Activated naive CD8-positive, alpha-beta T cell treated with anti-CD3 and anti-CD28 coated beads, Interleukin-2, amount 50 U/mL, for 24 hours (primary cell): ENCODE results near the gene RDH14.

Source experiments
- ATAC-seq: fragments of 150-1000 bp; cut with Tn5 transposase; one replicate; pipeline ENCODE4 v1.10.0; 2021
- DNase-seq: peaks from one replicate; pipeline ENCODE4 v3.0.0; 2021
- H3K27ac Mint-ChIP-seq: one replicate; pipeline ENCODE4 v1.8.0; 2021; ENCODE audit warnings: mild to moderate bottlenecking, mixed read lengths
- H3K27me3 Mint-ChIP-seq: one replicate; pipeline ENCODE4 v1.8.0; 2021; ENCODE audit warnings: mixed read lengths
- H3K36me3 Mint-ChIP-seq: one replicate; pipeline ENCODE4 v1.8.0; 2021; ENCODE audit warnings: low read depth, mixed read lengths
- H3K4me1 Mint-ChIP-seq: one replicate; pipeline ENCODE4 v1.8.0; 2021; ENCODE audit warnings: mixed read lengths
- H3K4me3 Mint-ChIP-seq: one replicate; pipeline ENCODE4 v1.8.0; 2021; ENCODE audit warnings: mild to moderate bottlenecking, moderate library complexity, mixed read lengths
- H3K9me3 Mint-ChIP-seq: one replicate; pipeline ENCODE4 v1.8.0; 2021; ENCODE audit warnings: mixed read lengths

Gene RDH14

GRCh38 chr2:18560031-18560796 lies at the start of gene RDH14:
Gene RDH14, minus strand, starts transcription at chr2:18560653. Its CDS starts 81 bp downstream, at chr2:18560572.
- Mint-ChIP-seq H3K27ac (peak within 1 kb of the TSS; percentile 93), H3K9me3 (peaks cover 6% of the 10 kb centered on the region), H3K4me3 (peak within 1 kb of the TSS; percentile 87), H3K36me3 (peaks cover 38% of the 10 kb centered on the region), H3K4me1 (peaks cover 41% of the 10 kb centered on the region), H3K27me3 (no peaks in the 10 kb centered on the region)
- peak; percentile 95 for ATAC-seq
- DNase-seq, result peak; percentile 90

GRCh38 chr2:18610090-18610489 lies 49.6 kb upstream of the RDH14 start:
- H3K4me3 Mint-ChIP-seq, result no peak overlapping the region
- no peak overlapping the region for H3K27ac Mint-ChIP-seq
- DNase-seq, result no peak
- H3K36me3 Mint-ChIP-seq, result no peaks in the 10 kb centered on the region
- peaks cover 7% of the 10 kb centered on the region for H3K4me1 Mint-ChIP-seq
- no peaks in the 10 kb centered on the region for H3K27me3 Mint-ChIP-seq
- no peaks in the 10 kb centered on the region for H3K9me3 Mint-ChIP-seq
- no peak for ATAC-seq

- H3K4me1 Mint-ChIP-seq, result peaks cover 7% of the 10 kb centered on the region
- no peak overlapping the region for H3K27ac Mint-ChIP-seq
Measured at GRCh38 chr2:18605115-18605514, 44.7 kb upstream of the RDH14 start.

GRCh38 chr2:18604531-18604885 lies 44.1 kb upstream of the RDH14 start:
- Mint-ChIP-seq H3K9me3 (no peaks in the 10 kb centered on the region), H3K4me3 (no peak overlapping the region), H3K36me3 (no peaks in the 10 kb centered on the region), H3K27ac (no peak overlapping the region), H3K4me1 (peaks cover 7% of the 10 kb centered on the region), H3K27me3 (no peaks in the 10 kb centered on the region)
- ATAC-seq, result no peak
- DNase-seq, result no peak

More at GRCh38 chr2:18605115-18605514, 44.7 kb upstream of the RDH14 start:
- DNase-seq (no peak), ATAC-seq (peak; percentile 68)
- Mint-ChIP-seq H3K9me3 (no peaks in the 10 kb centered on the region), H3K36me3 (no peaks in the 10 kb centered on the region), H3K27me3 (no peaks in the 10 kb centered on the region), H3K4me3 (no peak overlapping the region)

GRCh38 chr2:18603854-18604530 lies 43.5 kb upstream of the RDH14 start:
- no peaks in the 10 kb centered on the region for H3K36me3 Mint-ChIP-seq
- ATAC-seq (no peak), DNase-seq (no peak)
- H3K4me1 Mint-ChIP-seq, result peaks cover 7% of the 10 kb centered on the region
- H3K27ac Mint-ChIP-seq, result no peak overlapping the region
- H3K9me3 Mint-ChIP-seq, result no peaks in the 10 kb centered on the region
- no peak overlapping the region for H3K4me3 Mint-ChIP-seq
- H3K27me3 Mint-ChIP-seq, result no peaks in the 10 kb centered on the region

GRCh38 chr2:18602298-18602697 lies 41.8 kb upstream of the RDH14 start:
- no peak for ATAC-seq
- Mint-ChIP-seq H3K4me3 (no peak overlapping the region), H3K27me3 (no peaks in the 10 kb centered on the region), H3K27ac (no peak overlapping the region), H3K4me1 (peaks cover 7% of the 10 kb centered on the region), H3K9me3 (no peaks in the 10 kb centered on the region), H3K36me3 (no peaks in the 10 kb centered on the region)
- no peak for DNase-seq

GRCh38 chr2:18600255-18600613 lies 39.8 kb upstream of the RDH14 start:
- ATAC-seq (no peak), DNase-seq (no peak)
- H3K9me3 Mint-ChIP-seq, result peaks cover 4% of the 10 kb centered on the region
- peaks cover 1% of the 10 kb centered on the region for H3K4me1 Mint-ChIP-seq
- no peak overlapping the region for H3K27ac Mint-ChIP-seq
- H3K4me3 Mint-ChIP-seq, result no peak overlapping the region
- no peaks in the 10 kb centered on the region for H3K27me3 Mint-ChIP-seq
- peaks cover 7% of the 10 kb centered on the region for H3K36me3 Mint-ChIP-seq

- H3K27me3 Mint-ChIP-seq, result no peaks in the 10 kb centered on the region
- no peak overlapping the region for H3K27ac Mint-ChIP-seq
- H3K4me1 Mint-ChIP-seq, result no peaks in the 10 kb centered on the region
- H3K9me3 Mint-ChIP-seq, result peaks cover 4% of the 10 kb centered on the region
- H3K4me3 Mint-ChIP-seq, result no peak overlapping the region
- DNase-seq, result no peak
- ATAC-seq, result no peak
- H3K36me3 Mint-ChIP-seq, result peaks cover 7% of the 10 kb centered on the region
Measured at GRCh38 chr2:18599509-18600254, 39.2 kb upstream of the RDH14 start.

- no peak overlapping the region for H3K27ac Mint-ChIP-seq
- H3K4me1 Mint-ChIP-seq, result no peaks in the 10 kb centered on the region
- H3K4me3 Mint-ChIP-seq, result no peak overlapping the region
- peaks cover 7% of the 10 kb centered on the region for H3K36me3 Mint-ChIP-seq
- H3K27me3 Mint-ChIP-seq, result no peaks in the 10 kb centered on the region
- DNase-seq (no peak), ATAC-seq (no peak)
- H3K9me3 Mint-ChIP-seq, result peaks cover 4% of the 10 kb centered on the region
Measured at GRCh38 chr2:18598848-18599484, 38.5 kb upstream of the RDH14 start.

GRCh38 chr2:18597618-18598017 lies 37.2 kb upstream of the RDH14 start:
- Mint-ChIP-seq H3K4me1 (no peaks in the 10 kb centered on the region), H3K4me3 (no peak overlapping the region), H3K27ac (no peak overlapping the region), H3K9me3 (peaks cover 4% of the 10 kb centered on the region), H3K36me3 (peaks cover 7% of the 10 kb centered on the region), H3K27me3 (no peaks in the 10 kb centered on the region)
- no peak for DNase-seq
- no peak for ATAC-seq

- no peak for DNase-seq
- no peak overlapping the region for H3K4me3 Mint-ChIP-seq
- no peak overlapping the region for H3K27ac Mint-ChIP-seq
- no peak for ATAC-seq
- no peaks in the 10 kb centered on the region for H3K27me3 Mint-ChIP-seq
- H3K4me1 Mint-ChIP-seq, result no peaks in the 10 kb centered on the region
- H3K36me3 Mint-ChIP-seq, result peaks cover 11% of the 10 kb centered on the region
- H3K9me3 Mint-ChIP-seq, result peaks cover 4% of the 10 kb centered on the region
Measured at GRCh38 chr2:18596993-18597392, 36.5 kb upstream of the RDH14 start.

GRCh38 chr2:18593496-18593895 lies 33.0 kb upstream of the RDH14 start:
- ATAC-seq (no peak), DNase-seq (no peak)
- peaks cover 4% of the 10 kb centered on the region for H3K9me3 Mint-ChIP-seq
- H3K36me3 Mint-ChIP-seq, result peaks cover 14% of the 10 kb centered on the region
- H3K4me3 Mint-ChIP-seq, result no peak overlapping the region
- H3K4me1 Mint-ChIP-seq, result no peaks in the 10 kb centered on the region
- no peak overlapping the region for H3K27ac Mint-ChIP-seq
- H3K27me3 Mint-ChIP-seq, result no peaks in the 10 kb centered on the region

GRCh38 chr2:18592372-18592771 lies 31.9 kb upstream of the RDH14 start:
- ATAC-seq (no peak), DNase-seq (no peak)
- H3K27ac Mint-ChIP-seq, result no peak overlapping the region
- peaks cover 14% of the 10 kb centered on the region for H3K36me3 Mint-ChIP-seq
- peaks cover 4% of the 10 kb centered on the region for H3K9me3 Mint-ChIP-seq
- H3K4me1 Mint-ChIP-seq, result no peaks in the 10 kb centered on the region
- H3K27me3 Mint-ChIP-seq, result no peaks in the 10 kb centered on the region
- H3K4me3 Mint-ChIP-seq, result no peak overlapping the region

GRCh38 chr2:18589354-18589753 lies 28.9 kb upstream of the RDH14 start, which contains the start of gene NT5C1B:
Gene NT5C1B, minus strand, starts transcription at chr2:18589569. Its CDS starts 101 bp downstream, at chr2:18589468.
- Mint-ChIP-seq H3K27ac (no peak within 1 kb of the TSS), H3K4me3 (no peak within 1 kb of the TSS), H3K4me1 (no peaks in the 10 kb centered on the region), H3K27me3 (no peaks in the 10 kb centered on the region), H3K9me3 (no peaks in the 10 kb centered on the region), H3K36me3 (peaks cover 13% of the 10 kb centered on the region)
- ATAC-seq (no peak), DNase-seq (no peak)
